ENCODE results near the gene INO80.

GRCh38 chr15:40943764-40944365 is 172.2 kb downstream of the INO80 start:
- TF ChIP-seq POLR2A (IDR thresholded peaks at IDR 0.05): no peak
- TF ChIP-seq, protein P1, sequence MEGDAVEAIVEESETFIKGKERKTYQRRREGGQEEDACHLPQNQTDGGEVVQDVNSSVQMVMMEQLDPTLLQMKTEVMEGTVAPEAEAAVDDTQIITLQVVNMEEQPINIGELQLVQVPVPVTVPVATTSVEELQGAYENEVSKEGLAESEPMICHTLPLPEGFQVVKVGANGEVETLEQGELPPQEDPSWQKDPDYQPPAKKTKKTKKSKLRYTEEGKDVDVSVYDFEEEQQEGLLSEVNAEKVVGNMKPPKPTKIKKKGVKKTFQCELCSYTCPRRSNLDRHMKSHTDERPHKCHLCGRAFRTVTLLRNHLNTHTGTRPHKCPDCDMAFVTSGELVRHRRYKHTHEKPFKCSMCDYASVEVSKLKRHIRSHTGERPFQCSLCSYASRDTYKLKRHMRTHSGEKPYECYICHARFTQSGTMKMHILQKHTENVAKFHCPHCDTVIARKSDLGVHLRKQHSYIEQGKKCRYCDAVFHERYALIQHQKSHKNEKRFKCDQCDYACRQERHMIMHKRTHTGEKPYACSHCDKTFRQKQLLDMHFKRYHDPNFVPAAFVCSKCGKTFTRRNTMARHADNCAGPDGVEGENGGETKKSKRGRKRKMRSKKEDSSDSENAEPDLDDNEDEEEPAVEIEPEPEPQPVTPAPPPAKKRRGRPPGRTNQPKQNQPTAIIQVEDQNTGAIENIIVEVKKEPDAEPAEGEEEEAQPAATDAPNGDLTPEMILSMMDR (IDR thresholded peaks at IDR 0.05): no peak
- no peak for TF ChIP-seq POLR2AphosphoS5 (IDR thresholded peaks at IDR 0.05)

All from sigmoid colon (tissue), 4 donors.